SK-N-SH treated with all-trans-retinoic acid at 6 μM for 48 hours (cell line): ENCODE data around the gene TWIST2.

Experiments used
- ATAC-seq: fragments of 200-7000 bp; cut with Tn5 transposase; 3 replicates; pipeline ENCODE4 v1.9.1; 2020; ENCODE audit warnings: mild to moderate bottlenecking, moderate library complexity
- ARNTL ChIP-seq: fragments of 450-650 bp; formaldehyde crosslinking; IDR thresholded peaks from 2 replicates; pipeline ENCODE4 v1.5.0; 2020; ENCODE audit warnings: low read depth, mild to moderate bottlenecking, moderate library complexity, borderline replicate concordance
- BACH2 ChIP-seq: fragments of 250-450 bp; sonication (Bioruptor Pico); IDR thresholded peaks from 2 replicates; pipeline ENCODE4 v1.9.0; 2021; ENCODE audit warnings: mild to moderate bottlenecking, borderline replicate concordance
- CSDC2 ChIP-seq: fragments of 250-450 bp; sonication (Bioruptor Pico); IDR thresholded peaks from 2 replicates; pipeline ENCODE4 v1.5.0; 2020; ENCODE audit warnings: mild to moderate bottlenecking, moderate library complexity
- ESRRG ChIP-seq: fragments of 250-450 bp; sonication (Bioruptor Pico); IDR thresholded peaks from 2 replicates; pipeline ENCODE4 v1.6.1; 2021; ENCODE audit warnings: mild to moderate bottlenecking
- GLIS3 ChIP-seq: fragments of 250-450 bp; sonication (Bioruptor Pico); IDR thresholded peaks from 2 replicates; pipeline ENCODE4 v1.5.0; 2020; ENCODE audit warnings: mild to moderate bottlenecking, moderate library complexity
- ISL1 ChIP-seq: fragments of 250-450 bp; sonication (Bioruptor Pico); IDR thresholded peaks from 2 replicates; pipeline ENCODE4 v2.1.2; 2022; ENCODE audit warnings: mild to moderate bottlenecking, moderate library complexity
- OSR1 ChIP-seq: fragments of 250-450 bp; sonication (Bioruptor Pico); IDR thresholded peaks from 2 replicates; pipeline ENCODE4 v1.8.0; 2022; ENCODE audit warnings: moderate library complexity, mild to moderate bottlenecking, inconsistent platforms
- PPARA ChIP-seq: fragments of 250-450 bp; sonication (Bioruptor Pico); IDR thresholded peaks from 2 replicates; pipeline ENCODE4 v1.5.0; 2020; ENCODE audit warnings: mild to moderate bottlenecking, borderline replicate concordance
- RARB ChIP-seq: fragments of 250-450 bp; sonication (Bioruptor Pico); IDR thresholded peaks from 2 replicates; pipeline ENCODE4 v1.8.0; 2021; ENCODE audit warnings: mild to moderate bottlenecking, moderate library complexity
- SNAI2 ChIP-seq: fragments of 250-450 bp; sonication (Bioruptor Pico); IDR thresholded peaks from 2 replicates; pipeline ENCODE4 v1.5.0; 2020; ENCODE audit warnings: mild to moderate bottlenecking, moderate library complexity
- TCF4 ChIP-seq: fragments of 250-450 bp; sonication (Bioruptor Pico); IDR thresholded peaks from 2 replicates; pipeline ENCODE4 v1.8.0; 2021; ENCODE audit warnings: mild to moderate bottlenecking, moderate library complexity, borderline replicate concordance
- TOX ChIP-seq: fragments of 250-450 bp; sonication (Bioruptor Pico); IDR thresholded peaks from 2 replicates; pipeline ENCODE4 v1.8.0; 2021; ENCODE audit warnings: mild to moderate bottlenecking, moderate library complexity, borderline replicate concordance
- ZC3H10 ChIP-seq: fragments of 250-450 bp; sonication (Bioruptor Pico); IDR thresholded peaks from 2 replicates; pipeline ENCODE4 v1.5.1; 2021; ENCODE audit warnings: mild to moderate bottlenecking, moderate library complexity
- ZFP3 ChIP-seq: fragments of 250-450 bp; sonication (Bioruptor Pico); IDR thresholded peaks from 2 replicates; pipeline ENCODE4 v1.5.0; 2020; ENCODE audit warnings: mild to moderate bottlenecking, moderate library complexity
- ZFP30 ChIP-seq: fragments of 450-650 bp; formaldehyde crosslinking; IDR thresholded peaks from 2 replicates; pipeline ENCODE4 v1.5.0; 2022; ENCODE audit warnings: mild to moderate bottlenecking, moderate library complexity
- ZNF8 ChIP-seq: fragments of 450-650 bp; formaldehyde crosslinking; IDR thresholded peaks from 2 replicates; pipeline ENCODE4 v1.5.0; 2020; ENCODE audit warnings: mild to moderate bottlenecking, moderate library complexity
- TF ChIP-seq, protein P1 (sequence below): fragments of 250-450 bp; sonication (Bioruptor Pico); IDR thresholded peaks from 2 replicates; pipeline ENCODE4 v1.8.0; 2020; ENCODE audit warnings: mild to moderate bottlenecking, moderate library complexity, borderline replicate concordance
- TF ChIP-seq, protein P2 (sequence below): fragments of 250-450 bp; sonication (Bioruptor Pico); IDR thresholded peaks from 2 replicates; pipeline ENCODE4 v1.5.0; 2020; ENCODE audit warnings: mild to moderate bottlenecking, moderate library complexity
- TF ChIP-seq, protein P3 (sequence below): fragments of 250-450 bp; sonication (Bioruptor Pico); IDR thresholded peaks from 2 replicates; pipeline ENCODE4 v1.8.0; 2021; ENCODE audit warnings: low read depth, mild to moderate bottlenecking, moderate library complexity, borderline replicate concordance
- TF ChIP-seq, protein P4 (sequence below): fragments of 250-450 bp; sonication (Bioruptor Pico); IDR thresholded peaks from 2 replicates; pipeline ENCODE4 v1.5.1; 2021; ENCODE audit warnings: mild to moderate bottlenecking, moderate library complexity

The TWIST2 gene

DNA sequence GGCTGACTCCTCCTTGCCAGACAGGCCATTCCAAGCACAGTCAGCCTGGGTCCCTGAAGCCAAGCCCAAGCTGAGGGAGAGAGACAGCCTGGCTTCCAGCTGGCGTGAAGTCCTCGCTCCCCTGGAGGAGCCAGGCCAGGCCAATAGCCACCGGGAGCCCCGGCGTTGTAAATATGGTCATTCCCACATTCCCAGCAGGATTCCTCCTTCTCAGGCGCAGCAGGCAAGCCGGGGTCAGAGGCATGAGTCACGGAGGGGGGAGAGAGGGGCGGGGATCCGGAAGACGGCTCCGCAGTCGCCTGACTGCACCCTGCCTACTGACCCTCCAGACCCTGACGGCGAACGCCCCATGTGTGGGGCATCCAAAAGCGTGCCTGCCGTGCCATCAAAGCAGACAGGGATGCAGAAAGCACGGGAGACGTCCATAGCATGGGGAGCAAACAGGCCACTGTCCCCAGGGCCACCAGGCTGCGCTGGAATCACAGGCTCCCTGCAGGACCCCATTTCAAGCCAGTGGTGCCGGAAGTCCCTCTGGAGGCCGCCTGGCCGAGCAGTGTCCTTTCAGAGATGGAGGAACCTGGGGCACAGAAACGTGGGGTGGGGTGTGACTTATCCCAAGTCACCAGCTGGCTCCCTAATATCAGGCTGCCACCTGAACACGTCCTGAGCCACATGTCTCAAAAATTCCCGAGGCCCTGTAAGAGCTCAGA is 48.2 kb downstream of the TWIST2 start (continued):
- TF ChIP-seq ZC3H10 (CRISPR knock-in tag) (no peak), SNAI2 (CRISPR knock-in tag) (no peak), ESRRG (CRISPR knock-in tag) (no peak), ZNF8 (CRISPR knock-in tag) (no peak), OSR1 (CRISPR knock-in tag) (no peak), ZFP30 (CRISPR knock-in tag) (no peak)
- TF ChIP-seq, protein P1, sequence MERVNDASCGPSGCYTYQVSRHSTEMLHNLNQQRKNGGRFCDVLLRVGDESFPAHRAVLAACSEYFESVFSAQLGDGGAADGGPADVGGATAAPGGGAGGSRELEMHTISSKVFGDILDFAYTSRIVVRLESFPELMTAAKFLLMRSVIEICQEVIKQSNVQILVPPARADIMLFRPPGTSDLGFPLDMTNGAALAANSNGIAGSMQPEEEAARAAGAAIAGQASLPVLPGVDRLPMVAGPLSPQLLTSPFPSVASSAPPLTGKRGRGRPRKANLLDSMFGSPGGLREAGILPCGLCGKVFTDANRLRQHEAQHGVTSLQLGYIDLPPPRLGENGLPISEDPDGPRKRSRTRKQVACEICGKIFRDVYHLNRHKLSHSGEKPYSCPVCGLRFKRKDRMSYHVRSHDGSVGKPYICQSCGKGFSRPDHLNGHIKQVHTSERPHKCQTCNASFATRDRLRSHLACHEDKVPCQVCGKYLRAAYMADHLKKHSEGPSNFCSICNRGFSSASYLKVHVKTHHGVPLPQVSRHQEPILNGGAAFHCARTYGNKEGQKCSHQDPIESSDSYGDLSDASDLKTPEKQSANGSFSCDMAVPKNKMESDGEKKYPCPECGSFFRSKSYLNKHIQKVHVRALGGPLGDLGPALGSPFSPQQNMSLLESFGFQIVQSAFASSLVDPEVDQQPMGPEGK (CRISPR knock-in tag): no peak

DNA sequence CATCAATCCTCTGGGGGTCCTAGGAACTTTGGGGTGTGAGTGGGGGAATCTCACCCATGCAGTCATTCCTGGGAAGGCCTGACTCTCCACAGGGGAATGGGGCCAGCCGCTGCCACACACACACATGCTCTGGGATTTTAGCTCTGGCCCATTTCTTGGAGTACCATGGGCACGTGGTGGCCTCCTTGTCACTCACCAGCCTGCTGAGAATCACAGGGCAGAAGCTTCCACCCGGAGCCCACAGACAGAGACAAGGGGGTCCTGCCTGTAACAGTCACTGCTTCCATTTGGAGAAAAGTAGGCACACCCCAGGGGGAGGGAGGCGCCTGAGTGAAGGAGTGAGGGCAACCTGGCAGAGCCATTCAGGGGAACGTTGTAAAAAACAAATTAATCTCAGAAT is 48.8 kb downstream of the TWIST2 start:
- no peak for TF ChIP-seq ZFP3 (CRISPR knock-in tag)
- TF ChIP-seq PPARA (CRISPR knock-in tag): no peak
- no peak for TF ChIP-seq GLIS3 (CRISPR knock-in tag)
- TF ChIP-seq ESRRG (CRISPR knock-in tag): no peak
- TF ChIP-seq CSDC2 (CRISPR knock-in tag): no peak
- no peak for TF ChIP-seq ISL1 (CRISPR knock-in tag)
- TF ChIP-seq, protein P2, sequence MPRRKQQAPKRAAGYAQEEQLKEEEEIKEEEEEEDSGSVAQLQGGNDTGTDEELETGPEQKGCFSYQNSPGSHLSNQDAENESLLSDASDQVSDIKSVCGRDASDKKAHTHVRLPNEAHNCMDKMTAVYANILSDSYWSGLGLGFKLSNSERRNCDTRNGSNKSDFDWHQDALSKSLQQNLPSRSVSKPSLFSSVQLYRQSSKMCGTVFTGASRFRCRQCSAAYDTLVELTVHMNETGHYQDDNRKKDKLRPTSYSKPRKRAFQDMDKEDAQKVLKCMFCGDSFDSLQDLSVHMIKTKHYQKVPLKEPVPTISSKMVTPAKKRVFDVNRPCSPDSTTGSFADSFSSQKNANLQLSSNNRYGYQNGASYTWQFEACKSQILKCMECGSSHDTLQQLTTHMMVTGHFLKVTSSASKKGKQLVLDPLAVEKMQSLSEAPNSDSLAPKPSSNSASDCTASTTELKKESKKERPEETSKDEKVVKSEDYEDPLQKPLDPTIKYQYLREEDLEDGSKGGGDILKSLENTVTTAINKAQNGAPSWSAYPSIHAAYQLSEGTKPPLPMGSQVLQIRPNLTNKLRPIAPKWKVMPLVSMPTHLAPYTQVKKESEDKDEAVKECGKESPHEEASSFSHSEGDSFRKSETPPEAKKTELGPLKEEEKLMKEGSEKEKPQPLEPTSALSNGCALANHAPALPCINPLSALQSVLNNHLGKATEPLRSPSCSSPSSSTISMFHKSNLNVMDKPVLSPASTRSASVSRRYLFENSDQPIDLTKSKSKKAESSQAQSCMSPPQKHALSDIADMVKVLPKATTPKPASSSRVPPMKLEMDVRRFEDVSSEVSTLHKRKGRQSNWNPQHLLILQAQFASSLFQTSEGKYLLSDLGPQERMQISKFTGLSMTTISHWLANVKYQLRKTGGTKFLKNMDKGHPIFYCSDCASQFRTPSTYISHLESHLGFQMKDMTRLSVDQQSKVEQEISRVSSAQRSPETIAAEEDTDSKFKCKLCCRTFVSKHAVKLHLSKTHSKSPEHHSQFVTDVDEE (CRISPR knock-in tag): no peak
- TF ChIP-seq TCF4: no peak
- no peak for TF ChIP-seq ZNF8 (CRISPR knock-in tag)
- no peak for TF ChIP-seq ZC3H10 (CRISPR knock-in tag)
- no peak for TF ChIP-seq ARNTL
- TF ChIP-seq ZFP30 (CRISPR knock-in tag): no peak

DNA sequence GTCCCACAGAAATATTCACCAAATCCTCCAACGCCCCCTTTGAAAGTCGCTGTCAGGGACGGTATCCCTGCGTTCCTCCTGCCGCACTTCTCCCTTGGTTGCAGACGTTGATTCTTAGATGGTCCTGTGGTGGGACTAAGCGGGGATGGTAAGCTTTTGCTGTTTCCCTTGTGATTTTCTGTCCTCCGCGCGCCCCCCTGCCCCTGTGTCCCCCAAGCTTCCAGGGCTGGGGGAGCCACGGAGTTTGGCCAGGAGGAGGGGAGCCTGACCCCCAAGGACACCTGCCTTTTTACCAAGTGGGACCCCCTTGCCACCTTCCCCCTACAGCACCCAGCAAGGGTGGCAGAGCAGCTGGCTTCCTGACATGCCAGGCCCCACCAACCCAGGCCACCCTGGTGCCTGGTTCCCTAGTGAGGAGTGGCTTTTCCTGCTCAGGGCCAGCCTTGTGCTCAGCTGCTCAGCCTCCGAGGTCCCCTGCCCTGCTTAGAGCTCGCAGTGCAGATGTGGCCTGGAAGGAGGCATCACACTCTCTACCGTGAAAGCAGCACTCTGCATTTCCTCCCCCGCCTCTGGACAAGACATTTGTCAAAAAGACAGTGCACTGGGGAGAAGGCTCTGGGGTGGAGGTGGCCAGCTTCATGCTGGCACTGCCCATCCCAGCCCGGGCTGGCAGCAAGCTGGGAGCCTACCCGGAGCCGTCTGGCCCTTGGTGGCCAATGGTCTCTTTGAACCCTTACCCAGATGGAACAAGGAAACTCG is 49.4 kb downstream of the TWIST2 start:
- ATAC-seq: no peak; the same call in 2 of the 3 replicates
- TF ChIP-seq GLIS3 (CRISPR knock-in tag) (no peak), RARB (CRISPR knock-in tag) (no peak), PPARA (CRISPR knock-in tag) (no peak), BACH2 (CRISPR knock-in tag) (no peak), ISL1 (CRISPR knock-in tag) (no peak), SNAI2 (CRISPR knock-in tag) (no peak), CSDC2 (CRISPR knock-in tag) (no peak), ZFP3 (CRISPR knock-in tag) (no peak), ZFP30 (CRISPR knock-in tag) (no peak), ARNTL (no peak), ZNF8 (CRISPR knock-in tag) (no peak), TOX (no peak), ESRRG (CRISPR knock-in tag) (no peak), TCF4 (no peak)
- TF ChIP-seq, protein P3, sequence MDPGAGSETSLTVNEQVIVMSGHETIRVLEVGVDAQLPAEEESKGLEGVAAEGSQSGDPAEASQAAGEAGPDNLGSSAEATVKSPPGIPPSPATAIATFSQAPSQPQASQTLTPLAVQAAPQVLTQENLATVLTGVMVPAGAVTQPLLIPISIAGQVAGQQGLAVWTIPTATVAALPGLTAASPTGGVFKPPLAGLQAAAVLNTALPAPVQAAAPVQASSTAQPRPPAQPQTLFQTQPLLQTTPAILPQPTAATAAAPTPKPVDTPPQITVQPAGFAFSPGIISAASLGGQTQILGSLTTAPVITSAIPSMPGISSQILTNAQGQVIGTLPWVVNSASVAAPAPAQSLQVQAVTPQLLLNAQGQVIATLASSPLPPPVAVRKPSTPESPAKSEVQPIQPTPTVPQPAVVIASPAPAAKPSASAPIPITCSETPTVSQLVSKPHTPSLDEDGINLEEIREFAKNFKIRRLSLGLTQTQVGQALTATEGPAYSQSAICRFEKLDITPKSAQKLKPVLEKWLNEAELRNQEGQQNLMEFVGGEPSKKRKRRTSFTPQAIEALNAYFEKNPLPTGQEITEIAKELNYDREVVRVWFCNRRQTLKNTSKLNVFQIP: no peak
- TF ChIP-seq, protein P1 (CRISPR knock-in tag): no peak
- TF ChIP-seq, protein P2 (CRISPR knock-in tag): no peak
- TF ChIP-seq, protein P4, sequence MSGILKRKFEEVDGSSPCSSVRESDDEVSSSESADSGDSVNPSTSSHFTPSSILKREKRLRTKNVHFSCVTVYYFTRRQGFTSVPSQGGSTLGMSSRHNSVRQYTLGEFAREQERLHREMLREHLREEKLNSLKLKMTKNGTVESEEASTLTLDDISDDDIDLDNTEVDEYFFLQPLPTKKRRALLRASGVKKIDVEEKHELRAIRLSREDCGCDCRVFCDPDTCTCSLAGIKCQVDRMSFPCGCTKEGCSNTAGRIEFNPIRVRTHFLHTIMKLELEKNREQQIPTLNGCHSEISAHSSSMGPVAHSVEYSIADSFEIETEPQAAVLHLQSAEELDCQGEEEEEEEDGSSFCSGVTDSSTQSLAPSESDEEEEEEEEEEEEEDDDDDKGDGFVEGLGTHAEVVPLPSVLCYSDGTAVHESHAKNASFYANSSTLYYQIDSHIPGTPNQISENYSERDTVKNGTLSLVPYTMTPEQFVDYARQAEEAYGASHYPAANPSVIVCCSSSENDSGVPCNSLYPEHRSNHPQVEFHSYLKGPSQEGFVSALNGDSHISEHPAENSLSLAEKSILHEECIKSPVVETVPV (CRISPR knock-in tag): no peak

More for the DNA sequence above, 48.8 kb downstream of the TWIST2 start:
- no peak for ATAC-seq
